GM23338 (cell line): ENCODE measurements around the gene TCF12.

Experiments used
- CREB1 ChIP-seq: fragments of 250-450 bp; sonication (Bioruptor Pico); IDR thresholded peaks from 2 replicates; pipeline ENCODE4 v1.5.0; 2020; ENCODE audit warnings: low read depth, mild to moderate bottlenecking, moderate library complexity
- CTCF ChIP-seq, 2 experiments: fragments of 200-600 bp in 1 of 2; sonication (generic) in 1 of 2; conservative IDR thresholded peaks; 2 replicates each; pipeline versions ENCODE4 v1.5.1 to v1.6.1; 2016 to 2017; ENCODE audit warnings: antibody characterized with exemption in 2 of 2, low read depth in 2 of 2, mild to moderate bottlenecking in 2 of 2, moderate library complexity in 1 of 2
- EZH2 ChIP-seq: fragments of 200-600 bp; sonication (generic); IDR thresholded peaks from one replicate; pipeline ENCODE4 v1.8.0; 2017; ENCODE audit warnings: antibody characterized with exemption, mild to moderate bottlenecking, low read depth; ENCODE audit not compliant: unreplicated experiment
- EZH2phosphoT487 ChIP-seq: fragments of 200-600 bp; sonication (generic); IDR thresholded peaks from one replicate; pipeline ENCODE4 v1.8.1; 2018; ENCODE audit warnings: antibody characterized with exemption; ENCODE audit not compliant: unreplicated experiment
- POLR2AphosphoS5 ChIP-seq: IDR thresholded peaks from 2 replicates; pipeline ENCODE4 v1.6.1; 2016; ENCODE audit warnings: antibody characterized with exemption, low read depth
- REST ChIP-seq: IDR thresholded peaks from one replicate; pipeline ENCODE4 v1.6.1; 2018; ENCODE audit warnings: antibody characterized with exemption; ENCODE audit not compliant: unreplicated experiment
- STAT1 ChIP-seq: IDR thresholded peaks from one replicate; pipeline ENCODE4 v1.6.1; 2016; ENCODE audit warnings: antibody characterized with exemption; ENCODE audit not compliant: unreplicated experiment
- ZNF114 ChIP-seq: fragments of 250-450 bp; sonication (Bioruptor Pico); IDR thresholded peaks from 2 replicates; pipeline ENCODE4 v1.5.0; 2020; ENCODE audit warnings: mild to moderate bottlenecking, moderate library complexity
- ZNF331 ChIP-seq: fragments of 250-450 bp; sonication (Bioruptor Pico); IDR thresholded peaks from 2 replicates; pipeline ENCODE4 v1.5.0; 2020; ENCODE audit warnings: low read depth, mild to moderate bottlenecking, moderate library complexity
- ZNF462 ChIP-seq: fragments of 250-450 bp; sonication (Bioruptor Pico); IDR thresholded peaks from 2 replicates; pipeline ENCODE4 v1.5.0; 2020; ENCODE audit warnings: mild to moderate bottlenecking, moderate library complexity

GRCh38 chr15:57086857-57087427 lies 168.5 kb downstream of the TCF12 start:
- TF ChIP-seq EZH2phosphoT487, result no peak
- TF ChIP-seq EZH2, result no peak
- no peak for TF ChIP-seq REST
- TF ChIP-seq CTCF (conservative IDR thresholded peaks at IDR 0.05; ENCODE audit: low read depth in 2 of 2), result no peak
- no peak for TF ChIP-seq POLR2AphosphoS5
- no peak for TF ChIP-seq ZNF331 (CRISPR knock-in tag)
- no peak for TF ChIP-seq STAT1
- no peak for TF ChIP-seq ZNF462 (CRISPR knock-in tag)
- no peak for TF ChIP-seq ZNF114 (CRISPR knock-in tag)
- no peak for TF ChIP-seq CREB1 (CRISPR knock-in tag)
